Mesothelial cell of epicardium (in vitro differentiated cells): ENCODE results near the gene OLFM2. TPM values are rescaled to one million over a fixed set of nuclear protein-coding genes. Genes with fewer than 3 reads are reported as not detected.
A peak's percentile ranks its signal among the peaks of the same experiment; 100 is the strongest.

Experiments
- DNase-seq, 2 experiments: peaks; one replicate each; pipeline ENCODE4 v3.0.0; 2021; ENCODE audit warnings: low spot score in 2 of 2; ENCODE audit not compliant: unreplicated experiment in 2 of 2
- H3K27ac Mint-ChIP-seq: 2 replicates; pipeline ENCODE4 v1.8.0; 2021; ENCODE audit warnings: mixed read lengths
- H3K27me3 Mint-ChIP-seq: 2 replicates; pipeline ENCODE4 v1.8.0; 2021; ENCODE audit warnings: low read depth, mixed read lengths
- H3K36me3 Mint-ChIP-seq: 2 replicates; pipeline ENCODE4 v1.8.0; 2021; ENCODE audit warnings: mixed read lengths
- H3K4me1 Mint-ChIP-seq: 2 replicates; pipeline ENCODE4 v1.8.0; 2021; ENCODE audit warnings: mixed read lengths
- H3K4me3 Mint-ChIP-seq: 2 replicates; pipeline ENCODE4 v1.8.0; 2021; ENCODE audit warnings: mild to moderate bottlenecking, moderate library complexity, mixed read lengths
- H3K9me3 Mint-ChIP-seq: 2 replicates; pipeline ENCODE4 v1.8.0; 2021; ENCODE audit warnings: mixed read lengths
- total RNA-seq: library from RNA; stranded (reverse); gene quantifications from 3 replicates; pipeline ENCODE4 v1.2.1, GENCODE V29; 2021
- TF ChIP-seq, protein P1 (sequence below): fragments of 200-600 bp; sonication (generic); IDR thresholded peaks from one replicate; pipeline ENCODE4 v1.5.0; 2021; ENCODE audit warnings: antibody characterized with exemption; ENCODE audit not compliant: unreplicated experiment

The OLFM2 gene
- total RNA-seq, result 91.7 to 100 TPM (median 99.2 TPM) in 3 replicates

DNA sequence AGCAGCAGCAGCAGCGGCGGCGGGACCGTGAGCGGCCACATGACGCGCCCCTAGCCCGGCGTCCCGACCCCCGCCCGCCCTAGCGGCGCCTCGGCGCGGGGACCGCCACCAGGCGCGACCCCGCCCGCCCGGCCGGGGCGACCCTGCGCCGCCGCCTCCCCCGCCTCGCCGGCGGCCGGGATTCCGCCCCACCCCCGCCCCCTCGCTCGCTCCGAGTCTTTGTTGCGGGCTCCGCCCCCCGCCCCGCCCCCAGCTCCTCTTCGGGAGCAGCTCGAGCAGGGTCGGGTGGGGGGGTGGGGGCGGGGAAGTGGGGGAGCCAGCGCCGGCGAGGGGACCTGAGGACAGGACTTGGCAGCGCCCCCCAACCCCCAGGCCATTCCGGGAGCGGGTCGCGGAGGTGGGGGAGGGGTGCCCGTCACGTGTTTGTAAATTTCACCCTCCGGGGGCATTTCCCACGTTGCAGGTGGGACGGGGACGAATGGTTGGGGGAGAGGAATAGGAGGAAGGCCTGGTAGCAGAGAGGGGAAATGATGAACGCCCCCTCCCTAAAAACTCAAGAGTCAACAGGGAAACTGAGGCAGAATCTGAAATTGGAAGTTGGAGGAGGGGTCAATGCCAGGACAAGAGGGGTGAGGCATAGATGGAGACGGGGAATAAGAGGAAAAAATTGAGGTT is at the start of gene OLFM2:
OLFM2 (minus strand) TSS at position 190 of the 675 bp plus-strand sequence; CDS start at position 41, 149 bp downstream.
- H3K36me3 Mint-ChIP-seq, result no peaks in the 10 kb centered on the region
- peaks cover 27% of the 10 kb centered on the region for H3K4me1 Mint-ChIP-seq
- H3K9me3 Mint-ChIP-seq, result no peaks in the 10 kb centered on the region
- peak within 1 kb of the TSS; percentile 73 for H3K27ac Mint-ChIP-seq
- TF ChIP-seq, protein P1, sequence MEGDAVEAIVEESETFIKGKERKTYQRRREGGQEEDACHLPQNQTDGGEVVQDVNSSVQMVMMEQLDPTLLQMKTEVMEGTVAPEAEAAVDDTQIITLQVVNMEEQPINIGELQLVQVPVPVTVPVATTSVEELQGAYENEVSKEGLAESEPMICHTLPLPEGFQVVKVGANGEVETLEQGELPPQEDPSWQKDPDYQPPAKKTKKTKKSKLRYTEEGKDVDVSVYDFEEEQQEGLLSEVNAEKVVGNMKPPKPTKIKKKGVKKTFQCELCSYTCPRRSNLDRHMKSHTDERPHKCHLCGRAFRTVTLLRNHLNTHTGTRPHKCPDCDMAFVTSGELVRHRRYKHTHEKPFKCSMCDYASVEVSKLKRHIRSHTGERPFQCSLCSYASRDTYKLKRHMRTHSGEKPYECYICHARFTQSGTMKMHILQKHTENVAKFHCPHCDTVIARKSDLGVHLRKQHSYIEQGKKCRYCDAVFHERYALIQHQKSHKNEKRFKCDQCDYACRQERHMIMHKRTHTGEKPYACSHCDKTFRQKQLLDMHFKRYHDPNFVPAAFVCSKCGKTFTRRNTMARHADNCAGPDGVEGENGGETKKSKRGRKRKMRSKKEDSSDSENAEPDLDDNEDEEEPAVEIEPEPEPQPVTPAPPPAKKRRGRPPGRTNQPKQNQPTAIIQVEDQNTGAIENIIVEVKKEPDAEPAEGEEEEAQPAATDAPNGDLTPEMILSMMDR, result no peak
- H3K27me3 Mint-ChIP-seq, result peaks cover 14% of the 10 kb centered on the region
- peak; percentile 49 to 55 for DNase-seq
- H3K4me3 Mint-ChIP-seq, result peak within 1 kb of the TSS; percentile 86

DNA sequence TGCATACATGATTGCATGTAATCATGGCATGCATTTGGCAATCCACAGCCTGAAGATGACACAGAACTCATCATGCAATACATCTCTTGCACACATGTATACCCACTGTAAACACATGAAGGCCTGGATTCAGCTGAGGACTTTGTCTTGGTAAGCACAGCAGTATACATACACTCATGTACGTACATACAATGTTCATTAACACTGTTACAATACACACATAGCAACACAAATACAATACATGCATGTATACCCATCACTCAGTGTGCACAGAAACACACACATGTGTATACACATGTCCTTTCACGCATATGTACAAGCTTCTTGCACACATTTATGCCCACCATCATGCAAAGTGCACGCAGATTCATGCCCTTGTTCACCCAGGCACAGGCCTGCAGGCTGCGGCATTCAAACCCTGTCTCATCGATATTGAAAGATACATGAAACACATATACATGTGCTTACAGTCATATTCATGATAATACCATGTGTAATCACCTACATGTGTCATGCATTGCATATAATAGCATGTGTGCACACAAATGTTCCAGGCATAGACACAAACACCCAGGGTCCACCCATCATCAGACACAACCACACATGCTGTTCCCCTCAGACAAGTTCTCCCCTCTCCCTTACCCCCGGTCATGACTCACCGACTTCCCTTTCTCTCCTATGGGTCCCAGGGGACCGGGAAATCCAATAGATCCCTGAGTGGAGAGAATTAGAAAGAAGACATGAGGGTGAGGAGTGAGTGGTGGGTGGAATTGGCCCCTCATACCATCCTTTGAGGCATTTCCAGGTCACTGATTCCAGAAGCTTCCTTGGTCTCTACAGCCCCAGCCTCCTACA is 45.3 kb upstream of the OLFM2 start:
- no peaks in the 10 kb centered on the region for H3K9me3 Mint-ChIP-seq
- H3K36me3 Mint-ChIP-seq, result no peaks in the 10 kb centered on the region
- TF ChIP-seq, protein P1, result no peak
- no peaks in the 10 kb centered on the region for H3K4me1 Mint-ChIP-seq
- no peak overlapping the region for H3K4me3 Mint-ChIP-seq
- no peak overlapping the region for H3K27ac Mint-ChIP-seq
- H3K27me3 Mint-ChIP-seq, result peaks cover 32% of the 10 kb centered on the region
- no peak for DNase-seq

DNA sequence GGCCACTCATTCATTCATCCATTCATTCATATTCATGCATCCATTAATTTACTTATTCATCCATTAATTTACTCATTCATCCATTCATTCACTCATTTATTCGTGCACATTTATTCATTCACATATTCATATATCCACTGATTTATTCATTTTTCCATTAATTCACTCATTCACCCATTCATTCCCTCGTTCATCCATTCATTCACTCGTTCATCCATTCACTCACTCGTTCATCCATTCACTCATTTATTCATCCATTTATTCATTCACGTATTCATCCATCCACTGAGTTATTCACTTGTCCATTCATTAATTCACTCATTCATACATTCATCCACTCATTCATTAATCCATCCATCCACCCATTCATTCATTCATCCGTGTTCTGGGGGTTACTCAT is 35.8 kb upstream of the OLFM2 start:
- Mint-ChIP-seq H3K4me1 (no peaks in the 10 kb centered on the region), H3K4me3 (no peak overlapping the region), H3K27ac (no peak overlapping the region), H3K36me3 (no peaks in the 10 kb centered on the region), H3K27me3 (peaks cover 35% of the 10 kb centered on the region), H3K9me3 (no peaks in the 10 kb centered on the region)
- no peak for DNase-seq
- TF ChIP-seq, protein P1, result no peak

DNA sequence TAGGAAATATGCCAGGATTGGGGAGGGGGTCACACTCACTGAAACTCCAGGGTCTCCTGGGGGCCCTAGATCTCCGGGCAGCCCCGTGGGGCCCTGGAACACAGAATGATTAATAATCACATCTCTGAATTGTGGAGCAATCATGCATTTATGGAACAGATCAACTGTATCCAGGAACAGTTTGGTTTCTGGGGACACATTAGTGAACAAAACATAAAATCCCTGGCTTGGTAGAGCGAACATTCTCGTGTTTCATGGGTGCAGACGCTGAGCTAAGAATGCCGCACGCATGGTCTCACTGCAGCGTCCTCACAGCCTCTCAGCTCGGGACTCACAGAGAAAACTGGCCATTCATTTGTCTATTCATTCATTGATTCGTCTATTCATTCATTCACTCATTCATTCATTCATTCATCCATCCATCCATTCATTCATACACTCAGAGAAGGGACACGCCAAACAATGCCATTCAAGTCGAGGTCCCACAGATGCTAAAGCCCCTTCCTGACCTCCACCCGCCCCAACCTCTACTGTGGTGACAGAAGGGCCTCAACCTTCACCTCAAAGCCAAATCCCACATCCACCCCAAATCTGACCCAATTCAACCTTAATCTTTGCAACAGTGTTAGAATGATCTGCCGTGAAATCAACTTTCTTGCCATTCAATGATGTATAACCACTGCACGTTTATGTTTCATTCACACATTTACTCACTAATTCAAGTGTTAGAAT is 35.0 kb upstream of the OLFM2 start:
- Mint-ChIP-seq H3K9me3 (no peaks in the 10 kb centered on the region), H3K4me1 (no peaks in the 10 kb centered on the region)
- TF ChIP-seq, protein P1, result no peak

DNA sequence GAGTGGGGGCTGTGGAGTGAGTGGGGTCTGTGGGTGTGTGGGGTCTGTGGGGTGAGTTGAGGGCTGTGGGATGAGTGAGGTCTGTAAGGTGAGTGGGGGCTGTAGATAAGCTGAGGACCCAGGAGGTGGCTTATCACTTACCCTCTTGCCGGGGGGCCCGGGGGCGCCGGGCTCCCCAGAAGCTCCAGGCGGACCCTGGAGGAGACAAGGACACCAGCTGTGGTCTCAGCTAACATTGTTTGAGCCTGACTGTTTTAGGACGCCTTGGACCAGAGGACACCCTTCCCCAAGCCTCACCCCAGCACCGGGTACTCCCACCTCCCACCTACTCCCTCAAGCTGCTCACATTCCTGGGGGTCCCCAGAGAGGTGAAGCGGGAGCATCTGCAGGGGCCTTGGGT is 34.2 kb upstream of the OLFM2 start:
- no peak for DNase-seq
- TF ChIP-seq, protein P1, result no peak
- Mint-ChIP-seq H3K27me3 (peaks cover 51% of the 10 kb centered on the region), H3K27ac (no peak overlapping the region), H3K9me3 (no peaks in the 10 kb centered on the region), H3K36me3 (no peaks in the 10 kb centered on the region), H3K4me3 (no peak overlapping the region), H3K4me1 (no peaks in the 10 kb centered on the region)

More for the DNA sequence above, 35.0 kb upstream of the OLFM2 start:
- Mint-ChIP-seq H3K4me3 (no peak overlapping the region), H3K27ac (no peak overlapping the region), H3K36me3 (no peaks in the 10 kb centered on the region), H3K27me3 (peaks cover 42% of the 10 kb centered on the region)
- no peak for DNase-seq
